Measurements from ENCODE around the gene NPFF. TPM values are rescaled to one million over a fixed set of nuclear protein-coding genes. Genes with fewer than 3 reads are reported as not detected.

NPFF gene
- total and polyA plus RNA-seq, 4 donors = not detected

GRCh38 chr12:53497461-53497860 is 9.8 kb downstream of the NPFF start:
- no peaks in the 10 kb centered on the region for H3K36me3 ChIP-seq (ENCODE audit: control insufficient read depth in 4 of 4, insufficient read depth in 3 of 4, low read depth in 1 of 4, low read length in 3 of 4)
- whole genome bisulfite sequencing = 92% methylated on average over 3 of the region's 3 CpGs
- no peak overlapping the region for H3K4me3 ChIP-seq (ENCODE audit: low read depth in 1 of 3, low read length in 3 of 3)
- no peaks in the 10 kb centered on the region for H3K27me3 ChIP-seq (ENCODE audit: control insufficient read depth in 4 of 4, insufficient read depth in 4 of 4, low read length in 3 of 4)
- TF ChIP-seq FOXA1 (IDR thresholded peaks at IDR 0.05) (no peak), NR2F2 (IDR thresholded peaks at IDR 0.05) (no peak), HNF4G (IDR thresholded peaks at IDR 0.05) (no peak), RAD21 (IDR thresholded peaks at IDR 0.05) (no peak), TAF1 (conservative IDR thresholded peaks at IDR 0.05) (no peak), RXRA (IDR thresholded peaks at IDR 0.05) (no peak), YY1 (IDR thresholded peaks at IDR 0.05) (no peak), EGR1 (IDR thresholded peaks at IDR 0.05; ENCODE audit: low read depth in 2 of 2) (no peak), FOXA2 (IDR thresholded peaks at IDR 0.05) (no peak), GABPA (IDR thresholded peaks at IDR 0.05 in 1 of 2, conservative IDR thresholded peaks at IDR 0.05 in 1 of 2) (no peak), CTCF (IDR thresholded peaks at IDR 0.05; ENCODE audit: low read depth, low read length, missing input control) (no peak), MAX (IDR thresholded peaks at IDR 0.05) (no peak), ATF3 (IDR thresholded peaks at IDR 0.05) (no peak), JUND (IDR thresholded peaks at IDR 0.05) (no peak), HNF4A (conservative IDR thresholded peaks at IDR 0.05) (no peak), SP1 (IDR thresholded peaks at IDR 0.05) (no peak), ZBTB33 (IDR thresholded peaks at IDR 0.05) (no peak)
- H3K9ac ChIP-seq (ENCODE audit: low read depth in 1 of 2, low read length in 2 of 2) = no peak overlapping the region
- H3K27ac ChIP-seq (ENCODE audit: low read depth in 1 of 2, low read length in 2 of 2) = no peak overlapping the region
- DNase-seq (ENCODE audit: low spot score) = no peak
- peaks cover 7 to 37% (median 22%) of the 10 kb centered on the region in 4 donors for H3K4me1 ChIP-seq (ENCODE audit: control insufficient read depth in 4 of 4, insufficient read depth in 4 of 4, low read length in 3 of 4)
- no peaks in the 10 kb centered on the region for H3K9me3 ChIP-seq (ENCODE audit: control insufficient read depth in 4 of 4, low read length in 3 of 4)

- no peak for TF ChIP-seq ATF3 (IDR thresholded peaks at IDR 0.05)
- no peak for TF ChIP-seq TAF1 (conservative IDR thresholded peaks at IDR 0.05)
- Histone ChIP-seq H3K27me3 (ENCODE audit: control insufficient read depth in 4 of 4, insufficient read depth in 4 of 4, low read length in 3 of 4) (no peaks in the 10 kb centered on the region), H3K36me3 (ENCODE audit: control insufficient read depth in 4 of 4, insufficient read depth in 3 of 4, low read depth in 1 of 4, low read length in 3 of 4) (no peaks in the 10 kb centered on the region), H3K27ac (ENCODE audit: low read depth in 1 of 2, low read length in 2 of 2) (no peak overlapping the region), H3K9ac (ENCODE audit: low read depth in 1 of 2, low read length in 2 of 2) (no peak overlapping the region), H3K4me1 (ENCODE audit: control insufficient read depth in 4 of 4, insufficient read depth in 4 of 4, low read length in 3 of 4) (peaks cover 6 to 31% (median 17%) of the 10 kb centered on the region in 4 donors), H3K4me3 (ENCODE audit: low read depth in 1 of 3, low read length in 3 of 3) (no peak overlapping the region), H3K9me3 (ENCODE audit: control insufficient read depth in 4 of 4, low read length in 3 of 4) (no peaks in the 10 kb centered on the region)
- WGBS = 83% methylated on average over 1 of the region's 1 CpG
- no peak for DNase-seq (ENCODE audit: low spot score)
These were observed 10.6 kb downstream of the NPFF start for GRCh38 chr12:53496752-53497032.

Measured in liver (tissue), 9 donors.